ENCODE data around the gene MAP7D3. TPM values are rescaled to one million over a fixed set of nuclear protein-coding genes. Genes with fewer than 3 reads are reported as not detected.
"Not testable (repeated sequence)": the region's sequence is repeated elsewhere in the genome, so short reads cannot be mapped to it uniquely, and the experiment has no call there.

Gene MAP7D3, protein sequence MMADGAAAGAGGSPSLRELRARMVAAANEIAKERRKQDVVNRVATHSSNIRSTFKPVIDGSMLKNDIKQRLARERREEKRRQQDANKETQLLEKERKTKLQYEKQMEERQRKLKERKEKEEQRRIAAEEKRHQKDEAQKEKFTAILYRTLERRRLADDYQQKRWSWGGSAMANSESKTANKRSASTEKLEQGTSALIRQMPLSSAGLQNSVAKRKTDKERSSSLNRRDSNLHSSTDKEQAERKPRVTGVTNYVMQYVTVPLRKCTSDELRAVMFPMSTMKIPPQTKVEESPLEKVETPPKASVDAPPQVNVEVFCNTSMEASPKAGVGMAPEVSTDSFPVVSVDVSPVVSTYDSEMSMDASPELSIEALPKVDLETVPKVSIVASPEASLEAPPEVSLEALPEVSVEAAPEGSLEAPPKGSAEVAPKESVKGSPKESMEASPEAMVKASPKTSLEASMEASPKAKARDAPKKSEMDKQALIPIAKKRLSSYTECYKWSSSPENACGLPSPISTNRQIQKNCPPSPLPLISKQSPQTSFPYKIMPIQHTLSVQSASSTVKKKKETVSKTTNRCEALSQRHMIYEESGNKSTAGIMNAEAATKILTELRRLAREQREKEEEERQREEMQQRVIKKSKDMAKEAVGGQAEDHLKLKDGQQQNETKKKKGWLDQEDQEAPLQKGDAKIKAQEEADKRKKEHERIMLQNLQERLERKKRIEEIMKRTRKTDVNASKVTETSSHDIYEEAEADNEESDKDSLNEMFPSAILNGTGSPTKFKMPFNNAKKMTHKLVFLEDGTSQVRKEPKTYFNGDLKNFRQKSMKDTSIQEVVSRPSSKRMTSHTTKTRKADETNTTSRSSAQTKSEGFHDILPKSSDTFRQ
- 7.3 and 10.3 TPM in 2 replicates for total RNA-seq (ENCODE audit: low replicate concordance)
- long read RNA-seq, partial matches to known transcripts, result 8 of 9 reads
- long read RNA-seq, other reads (novel, unspliced or antisense), result 1 of 9 reads

DNA sequence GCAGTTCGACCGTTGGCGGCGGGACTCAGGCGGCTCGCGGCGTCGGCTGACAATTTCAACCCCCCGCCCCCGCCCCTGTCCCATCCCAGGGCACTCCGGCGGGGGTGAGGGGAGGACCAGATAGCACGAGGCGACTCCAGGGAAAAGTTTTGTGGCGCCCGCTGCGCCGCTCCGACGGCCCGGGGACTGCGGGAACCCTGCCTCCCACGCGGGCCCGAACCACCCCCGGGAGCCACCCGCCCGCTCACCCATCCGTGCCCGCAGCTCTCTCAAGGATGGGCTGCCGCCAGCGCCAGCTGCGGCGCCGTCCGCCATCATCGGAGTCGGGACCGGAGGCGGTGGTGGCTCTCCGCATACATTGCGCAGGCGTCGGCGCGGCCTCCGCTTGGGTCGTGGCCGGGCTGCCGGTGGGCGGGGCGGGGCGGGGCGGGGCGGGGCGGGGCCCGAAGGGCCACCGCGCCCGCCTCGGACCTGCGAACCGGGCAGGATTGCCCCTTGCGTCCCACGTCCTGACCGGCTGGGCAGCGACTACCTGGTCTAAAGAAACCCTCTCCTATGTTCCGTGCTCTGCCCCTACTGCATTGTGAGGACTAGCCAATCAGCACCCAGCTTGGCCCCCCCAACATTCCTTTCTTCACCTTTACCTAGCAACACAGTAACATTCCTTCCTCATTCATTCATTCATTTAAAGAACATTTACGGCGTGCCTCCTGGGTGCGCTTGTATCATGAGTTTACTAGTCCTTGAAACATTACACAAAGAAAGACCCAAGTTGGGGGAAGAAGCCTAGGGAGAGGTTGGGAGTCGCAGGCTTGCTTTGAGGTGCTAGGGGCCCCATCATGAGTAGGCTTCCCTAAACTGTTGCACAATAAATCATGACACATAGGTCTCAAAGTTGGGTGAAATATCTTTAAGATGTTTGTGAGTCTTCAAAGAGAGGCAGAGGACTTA, at the start of gene MAP7D3:
Gene MAP7D3, minus strand, starts transcription at position 360 of the 951 bp plus-strand sequence. Its CDS starts 42 bp downstream, at position 318.
- Mint-ChIP-seq H3K4me3 (peak within 1 kb of the TSS; percentile 95), H3K4me1 (ENCODE audit: unreplicated experiment) (no peaks in the 10 kb centered on the region), H3K27me3 (peaks cover 3% of the 10 kb centered on the region), H3K9me3 (no peaks in the 10 kb centered on the region), H3K27ac (peak within 1 kb of the TSS; percentile 94), H3K36me3 (no peaks in the 10 kb centered on the region)
- TF ChIP-seq, protein P1, sequence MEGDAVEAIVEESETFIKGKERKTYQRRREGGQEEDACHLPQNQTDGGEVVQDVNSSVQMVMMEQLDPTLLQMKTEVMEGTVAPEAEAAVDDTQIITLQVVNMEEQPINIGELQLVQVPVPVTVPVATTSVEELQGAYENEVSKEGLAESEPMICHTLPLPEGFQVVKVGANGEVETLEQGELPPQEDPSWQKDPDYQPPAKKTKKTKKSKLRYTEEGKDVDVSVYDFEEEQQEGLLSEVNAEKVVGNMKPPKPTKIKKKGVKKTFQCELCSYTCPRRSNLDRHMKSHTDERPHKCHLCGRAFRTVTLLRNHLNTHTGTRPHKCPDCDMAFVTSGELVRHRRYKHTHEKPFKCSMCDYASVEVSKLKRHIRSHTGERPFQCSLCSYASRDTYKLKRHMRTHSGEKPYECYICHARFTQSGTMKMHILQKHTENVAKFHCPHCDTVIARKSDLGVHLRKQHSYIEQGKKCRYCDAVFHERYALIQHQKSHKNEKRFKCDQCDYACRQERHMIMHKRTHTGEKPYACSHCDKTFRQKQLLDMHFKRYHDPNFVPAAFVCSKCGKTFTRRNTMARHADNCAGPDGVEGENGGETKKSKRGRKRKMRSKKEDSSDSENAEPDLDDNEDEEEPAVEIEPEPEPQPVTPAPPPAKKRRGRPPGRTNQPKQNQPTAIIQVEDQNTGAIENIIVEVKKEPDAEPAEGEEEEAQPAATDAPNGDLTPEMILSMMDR (conservative IDR thresholded peaks at IDR 0.05), result no peak
- no peak for DNase-seq (ENCODE audit: extremely low spot score, unreplicated experiment)

DNA sequence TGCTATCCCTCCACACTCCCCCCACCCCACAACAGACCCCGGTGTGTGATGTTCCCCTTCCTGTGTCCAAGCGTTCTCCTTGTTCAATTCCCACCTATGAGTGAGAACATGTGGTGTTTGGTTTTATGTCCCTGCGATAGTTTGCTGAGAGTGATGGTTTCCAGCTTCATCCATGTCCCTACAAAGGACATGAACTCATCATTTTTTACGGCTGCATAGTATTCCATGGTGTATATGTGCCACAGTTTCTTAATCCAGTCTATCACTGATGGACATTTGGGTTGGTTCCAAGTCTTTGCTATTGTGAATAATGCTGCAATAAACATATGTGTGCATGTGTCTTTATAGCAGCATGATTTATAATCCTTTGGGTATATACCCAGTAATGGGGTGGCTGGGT, 49.5 kb upstream of the MAP7D3 start, which contains the start of gene ADGRG4:
Gene ADGRG4, plus strand, starts transcription at position 243 of the 400 bp plus-strand sequence. CDS start 7,815 bp downstream, outside the sequence.
- not testable (repeated sequence) for H3K4me1 Mint-ChIP-seq (ENCODE audit: unreplicated experiment); DNase-seq (ENCODE audit: extremely low spot score, unreplicated experiment); H3K36me3 Mint-ChIP-seq; H3K27ac Mint-ChIP-seq; H3K27me3 Mint-ChIP-seq; H3K4me3 Mint-ChIP-seq; H3K9me3 Mint-ChIP-seq

DNA sequence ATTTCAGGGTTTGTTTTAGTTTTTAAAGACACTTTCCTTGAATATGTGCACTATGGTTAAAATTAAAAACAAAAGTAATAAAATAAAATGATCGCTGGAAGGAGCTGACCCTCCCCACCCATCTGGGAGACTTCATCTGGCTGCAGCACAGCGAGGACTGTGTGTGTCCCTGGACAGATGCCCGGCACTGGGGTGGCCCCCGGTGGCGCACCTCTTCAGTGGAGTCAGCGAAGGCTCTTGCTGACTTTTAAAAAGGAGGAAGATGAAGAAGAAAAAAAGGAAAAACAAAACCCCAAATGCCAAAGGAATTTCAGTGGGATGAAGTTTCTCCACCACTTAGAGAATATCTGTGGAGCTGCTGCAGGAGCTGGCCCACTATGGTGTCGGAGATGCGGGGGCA, 44.2 kb upstream of the MAP7D3 start:
- Mint-ChIP-seq H3K4me1 (ENCODE audit: unreplicated experiment) (no peaks in the 10 kb centered on the region), H3K27ac (no peak overlapping the region), H3K27me3 (no peaks in the 10 kb centered on the region), H3K4me3 (no peak overlapping the region), H3K36me3 (no peaks in the 10 kb centered on the region), H3K9me3 (peaks cover 7% of the 10 kb centered on the region)
- TF ChIP-seq, protein P1 (conservative IDR thresholded peaks at IDR 0.05), result no peak
- DNase-seq (ENCODE audit: extremely low spot score, unreplicated experiment), result no peak

DNA sequence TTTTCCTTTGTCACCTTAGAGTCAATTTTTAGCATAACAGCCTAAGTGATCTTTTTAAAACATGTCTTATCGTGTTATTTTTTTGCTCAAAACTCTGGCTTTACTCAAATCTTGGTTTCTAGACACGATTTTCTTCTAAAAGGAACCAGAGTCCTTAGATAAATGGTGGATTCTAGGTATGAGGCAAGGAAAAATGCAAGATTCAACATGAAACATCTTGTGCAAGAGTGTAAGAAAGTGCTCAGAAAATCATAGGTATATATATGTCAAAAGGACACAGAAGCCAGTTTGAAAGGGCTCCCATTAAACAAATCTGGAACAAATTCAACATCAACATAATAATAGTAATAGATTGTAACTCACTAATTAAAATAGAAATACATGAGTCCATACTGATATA, 41.5 kb upstream of the MAP7D3 start:
- no peaks in the 10 kb centered on the region for H3K27me3 Mint-ChIP-seq
- no peaks in the 10 kb centered on the region for H3K4me1 Mint-ChIP-seq (ENCODE audit: unreplicated experiment)
- peaks cover 7% of the 10 kb centered on the region for H3K9me3 Mint-ChIP-seq
- no peaks in the 10 kb centered on the region for H3K36me3 Mint-ChIP-seq
- no peak overlapping the region for H3K27ac Mint-ChIP-seq
- no peak overlapping the region for H3K4me3 Mint-ChIP-seq
- no peak for DNase-seq (ENCODE audit: extremely low spot score, unreplicated experiment)
- TF ChIP-seq, protein P1 (conservative IDR thresholded peaks at IDR 0.05), result no peak

DNA sequence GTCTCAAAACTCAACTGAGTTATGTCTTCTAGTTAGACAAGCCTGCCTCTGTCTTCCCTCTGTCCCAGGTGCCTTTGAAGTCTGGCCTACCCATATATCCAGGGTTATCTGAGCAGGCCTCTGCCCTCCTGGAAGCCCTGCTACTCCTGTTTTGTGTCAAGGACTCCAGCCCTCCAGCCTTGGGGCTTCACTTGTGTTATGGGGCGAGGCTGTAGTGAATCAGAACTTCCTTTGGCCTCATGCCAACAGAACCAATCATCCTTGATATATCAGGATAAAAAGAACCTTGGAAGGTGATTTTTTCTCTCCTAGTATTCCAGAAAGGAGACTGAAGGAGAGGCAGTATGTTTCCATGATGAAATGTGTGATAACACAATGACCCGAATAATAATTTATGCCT, 40.6 kb upstream of the MAP7D3 start:
- H3K4me1 Mint-ChIP-seq (ENCODE audit: unreplicated experiment), result no peaks in the 10 kb centered on the region
- DNase-seq (ENCODE audit: extremely low spot score, unreplicated experiment), result no peak
- H3K4me3 Mint-ChIP-seq, result no peak overlapping the region
- no peaks in the 10 kb centered on the region for H3K36me3 Mint-ChIP-seq
- H3K9me3 Mint-ChIP-seq, result peaks cover 7% of the 10 kb centered on the region
- H3K27ac Mint-ChIP-seq, result no peak overlapping the region
- TF ChIP-seq, protein P1 (conservative IDR thresholded peaks at IDR 0.05), result no peak
- no peaks in the 10 kb centered on the region for H3K27me3 Mint-ChIP-seq

DNA sequence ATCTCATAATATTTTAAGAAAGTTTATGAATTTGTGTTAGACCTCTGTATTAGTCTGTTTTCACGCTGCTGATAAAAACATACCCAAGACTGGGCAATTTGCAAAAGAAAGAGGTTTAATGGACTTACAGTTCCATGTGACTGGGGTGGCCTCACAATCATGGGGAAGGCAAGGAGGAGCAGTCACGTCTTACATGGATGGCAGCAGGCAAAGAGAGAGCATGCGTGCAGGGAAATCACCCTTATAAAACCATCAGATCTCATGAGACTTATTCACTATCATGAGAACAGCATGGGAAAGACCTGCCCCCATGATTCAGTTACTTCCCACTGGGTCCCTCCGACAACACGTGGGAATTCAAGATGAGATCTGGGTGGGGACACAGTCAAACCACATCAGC, 35.2 kb upstream of the MAP7D3 start:
- H3K4me1 Mint-ChIP-seq (ENCODE audit: unreplicated experiment); H3K9me3 Mint-ChIP-seq; H3K27ac Mint-ChIP-seq; H3K36me3 Mint-ChIP-seq; H3K27me3 Mint-ChIP-seq; H3K4me3 Mint-ChIP-seq; DNase-seq (ENCODE audit: extremely low spot score, unreplicated experiment): not testable (repeated sequence)
